HEK293 (cell line): Measurements from ENCODE around the gene CAMTA2.

Experiments
- CTCF ChIA-PET: fragments of 350-600 bp; formaldehyde crosslinking; extraction: SDS; loops from one replicate; lab custom pipeline; 2021; ENCODE audit warnings: antibody characterized with exemption; lab: Yijun Ruan, JAX
- POLR2A ChIA-PET: fragments of 300-600 bp; formaldehyde crosslinking; extraction: SDS; loops from one replicate; lab custom pipeline; 2020; ENCODE audit warnings: antibody characterized with exemption, inconsistent platforms; lab: Yijun Ruan, JAX
- H3K27ac ChIP-seq: fragments of 200-500 bp; sonication (Bioruptor generic); 2 replicates; pipeline ENCODE4 v1.5.1; 2014; ENCODE audit warnings: low read depth, low read length, control low read depth, inconsistent platforms; ENCODE audit errors: extremely low read depth
- H3K36me3 ChIP-seq, 2 experiments: fragments of 200-500 bp in 1 of 2; sonication (Bioruptor generic) in 1 of 2; 1 replicate in 1 of 2; 2 replicates in 1 of 2; pipeline ENCODE4 v1.5.1; 2014 to 2017; ENCODE audit warnings: inconsistent platforms in 2 of 2, low read length in 2 of 2; ENCODE audit not compliant: control insufficient read depth in 2 of 2, insufficient read depth in 1 of 2
- H3K4me1 ChIP-seq: fragments of 200-500 bp; sonication (Bioruptor generic); 2 replicates; pipeline ENCODE4 v1.5.1; 2014; ENCODE audit warnings: mild to moderate bottlenecking, low read length, inconsistent platforms; ENCODE audit not compliant: control insufficient read depth, insufficient read depth
- H3K4me3 ChIP-seq: 2 replicates; pipeline ENCODE4 v1.5.1; 2011; ENCODE audit warnings: low read depth, mild to moderate bottlenecking, control low read depth, low read length, moderate library complexity
- H3K9me3 ChIP-seq: fragments of 200-500 bp; sonication (Bioruptor generic); 2 replicates; pipeline ENCODE4 v1.5.1; 2014; ENCODE audit warnings: low read depth, low read length, inconsistent platforms; ENCODE audit not compliant: control insufficient read depth, insufficient read depth
- AEBP2 ChIP-seq: fragments of 450-650 bp; formaldehyde crosslinking; IDR thresholded peaks from 2 replicates; pipeline ENCODE4 v1.5.1; 2016; ENCODE audit warnings: missing biosample characterization, missing genetic modification characterization, borderline replicate concordance
- GLI2 ChIP-seq: fragments of 450-650 bp; formaldehyde crosslinking; IDR thresholded peaks from 2 replicates; pipeline ENCODE4; 2017; ENCODE audit warnings: missing biosample characterization, missing genetic modification characterization, low read depth, borderline replicate concordance
- KLF1 ChIP-seq: fragments of 450-650 bp; formaldehyde crosslinking; IDR thresholded peaks from 2 replicates; pipeline ENCODE4 v1.5.1; 2016; ENCODE audit warnings: missing biosample characterization, missing genetic modification characterization
- SALL2 ChIP-seq: fragments of 450-650 bp; formaldehyde crosslinking; IDR thresholded peaks from 2 replicates; pipeline ENCODE4 v1.5.0; 2017; ENCODE audit warnings: missing biosample characterization, mild to moderate bottlenecking, missing genetic modification characterization, borderline replicate concordance
- SP3 ChIP-seq: fragments of 450-650 bp; formaldehyde crosslinking; IDR thresholded peaks from 2 replicates; pipeline ENCODE4 v1.5.1; 2016; ENCODE audit warnings: missing biosample characterization, missing genetic modification characterization
- ZBTB17 ChIP-seq: fragments of 450-650 bp; formaldehyde crosslinking; IDR thresholded peaks from 2 replicates; pipeline ENCODE4 v1.5.1; 2016; ENCODE audit warnings: missing biosample characterization, missing genetic modification characterization
- ZIC2 ChIP-seq: fragments of 450-650 bp; formaldehyde crosslinking; IDR thresholded peaks from 2 replicates; pipeline ENCODE4 v1.5.1; 2016; ENCODE audit warnings: missing biosample characterization, missing genetic modification characterization
- ZNF239 ChIP-seq: fragments of 450-650 bp; formaldehyde crosslinking; IDR thresholded peaks from 2 replicates; pipeline ENCODE4 v1.5.1; 2016; ENCODE audit warnings: missing biosample characterization, missing genetic modification characterization
- ZNF350 ChIP-seq: fragments of 450-650 bp; formaldehyde crosslinking; IDR thresholded peaks from 2 replicates; pipeline ENCODE4 v1.5.0; 2017; ENCODE audit warnings: missing biosample characterization, mild to moderate bottlenecking, missing genetic modification characterization
- ZNF473 ChIP-seq: fragments of 450-650 bp; formaldehyde crosslinking; IDR thresholded peaks from 2 replicates; pipeline ENCODE4 v1.5.1; 2017; ENCODE audit warnings: missing biosample characterization, missing genetic modification characterization
- ZNF548 ChIP-seq: fragments of 450-650 bp; formaldehyde crosslinking; IDR thresholded peaks from 2 replicates; pipeline ENCODE4 v1.5.1; 2016; ENCODE audit warnings: missing biosample characterization, missing genetic modification characterization
- ZNF549 ChIP-seq: fragments of 450-650 bp; IDR thresholded peaks from 2 replicates; pipeline ENCODE4 v1.5.1; 2018; ENCODE audit warnings: missing biosample characterization, missing genetic modification characterization, mild to moderate bottlenecking, inconsistent platforms, moderate library complexity
- ZNF639 ChIP-seq: fragments of 450-650 bp; formaldehyde crosslinking; IDR thresholded peaks from 2 replicates; pipeline ENCODE4 v1.5.1; 2016; ENCODE audit warnings: missing biosample characterization, missing genetic modification characterization
- ZNF704 ChIP-seq: fragments of 450-650 bp; formaldehyde crosslinking; IDR thresholded peaks from 2 replicates; pipeline ENCODE4 v1.5.1; 2016; ENCODE audit warnings: missing biosample characterization, missing genetic modification characterization
- ZNF707 ChIP-seq: fragments of 450-650 bp; formaldehyde crosslinking; IDR thresholded peaks from 2 replicates; pipeline ENCODE4 v1.5.1; 2016; ENCODE audit warnings: missing biosample characterization, missing genetic modification characterization
- ZNF768 ChIP-seq: fragments of 450-650 bp; formaldehyde crosslinking; IDR thresholded peaks from 2 replicates; pipeline ENCODE4 v1.5.1; 2018; ENCODE audit warnings: missing biosample characterization, mild to moderate bottlenecking, missing genetic modification characterization
- ZNF785 ChIP-seq: fragments of 450-650 bp; formaldehyde crosslinking; IDR thresholded peaks from 2 replicates; pipeline ENCODE4 v1.5.1; 2016; ENCODE audit warnings: missing biosample characterization, missing genetic modification characterization
- ZNF792 ChIP-seq: fragments of 450-650 bp; formaldehyde crosslinking; IDR thresholded peaks from 2 replicates; pipeline ENCODE4 v1.5.1; 2016; ENCODE audit warnings: missing biosample characterization, missing genetic modification characterization
- ZSCAN16 ChIP-seq: fragments of 450-650 bp; formaldehyde crosslinking; IDR thresholded peaks from 2 replicates; pipeline ENCODE4 v1.5.1; 2016; ENCODE audit warnings: missing biosample characterization, missing genetic modification characterization
- TF ChIP-seq, protein P1 (sequence below): fragments of 450-650 bp; formaldehyde crosslinking; IDR thresholded peaks from 2 replicates; pipeline ENCODE4 v1.5.1; 2016; ENCODE audit warnings: missing biosample characterization, missing genetic modification characterization, borderline replicate concordance
- TF ChIP-seq, protein P2 (sequence below): fragments of 450-650 bp; formaldehyde crosslinking; IDR thresholded peaks from 2 replicates; pipeline ENCODE4 v1.5.1; 2017; ENCODE audit warnings: missing biosample characterization, mild to moderate bottlenecking, missing genetic modification characterization, moderate library complexity
- TF ChIP-seq, protein P3 (sequence below): fragments of 450-650 bp; formaldehyde crosslinking; IDR thresholded peaks from 2 replicates; pipeline ENCODE4 v1.5.1; 2017; ENCODE audit warnings: missing biosample characterization, missing genetic modification characterization

The CAMTA2 gene

GRCh38 chr17:5035315-5035714 is 47.8 kb upstream of the CAMTA2 start, which contains the start of gene SLC52A1:
SLC52A1 (minus strand) TSS chr17:5035426; CDS start chr17:5034606, 820 bp downstream.
- Histone ChIP-seq H3K4me3 (no peak within 1 kb of the TSS), H3K36me3 (no peaks in the 10 kb centered on the region), H3K27ac (no peak within 1 kb of the TSS), H3K4me1 (0 out of 2 replicates have a peak, but pooled peaks cover 2% of the 10 kb centered on the region), H3K9me3 (no peaks in the 10 kb centered on the region)
- POLR2A ChIA-PET = interaction anchor here (0.7 to 0.9 kb wide), 2 partner anchors 10 to 31 kb away, joined by 3 to 4 read pairs; no protein-coding TSS in a partner anchor
- CTCF ChIA-PET = interaction anchor here (0.7 to 1.3 kb wide), 2 partner anchors 27 to 56 kb away, joined by 3 read pairs; no protein-coding TSS in a partner anchor
- TF ChIP-seq ZNF785 (tag by site-specific recombination) (no peak), ZNF473 (tag by site-specific recombination) (no peak), KLF1 (no peak), ZNF639 (tag by site-specific recombination) (no peak), AEBP2 (tag by site-specific recombination) (no peak), ZNF704 (tag by site-specific recombination) (no peak), ZNF768 (tag by site-specific recombination) (no peak), ZNF350 (tag by site-specific recombination) (no peak)
- TF ChIP-seq, protein P1, sequence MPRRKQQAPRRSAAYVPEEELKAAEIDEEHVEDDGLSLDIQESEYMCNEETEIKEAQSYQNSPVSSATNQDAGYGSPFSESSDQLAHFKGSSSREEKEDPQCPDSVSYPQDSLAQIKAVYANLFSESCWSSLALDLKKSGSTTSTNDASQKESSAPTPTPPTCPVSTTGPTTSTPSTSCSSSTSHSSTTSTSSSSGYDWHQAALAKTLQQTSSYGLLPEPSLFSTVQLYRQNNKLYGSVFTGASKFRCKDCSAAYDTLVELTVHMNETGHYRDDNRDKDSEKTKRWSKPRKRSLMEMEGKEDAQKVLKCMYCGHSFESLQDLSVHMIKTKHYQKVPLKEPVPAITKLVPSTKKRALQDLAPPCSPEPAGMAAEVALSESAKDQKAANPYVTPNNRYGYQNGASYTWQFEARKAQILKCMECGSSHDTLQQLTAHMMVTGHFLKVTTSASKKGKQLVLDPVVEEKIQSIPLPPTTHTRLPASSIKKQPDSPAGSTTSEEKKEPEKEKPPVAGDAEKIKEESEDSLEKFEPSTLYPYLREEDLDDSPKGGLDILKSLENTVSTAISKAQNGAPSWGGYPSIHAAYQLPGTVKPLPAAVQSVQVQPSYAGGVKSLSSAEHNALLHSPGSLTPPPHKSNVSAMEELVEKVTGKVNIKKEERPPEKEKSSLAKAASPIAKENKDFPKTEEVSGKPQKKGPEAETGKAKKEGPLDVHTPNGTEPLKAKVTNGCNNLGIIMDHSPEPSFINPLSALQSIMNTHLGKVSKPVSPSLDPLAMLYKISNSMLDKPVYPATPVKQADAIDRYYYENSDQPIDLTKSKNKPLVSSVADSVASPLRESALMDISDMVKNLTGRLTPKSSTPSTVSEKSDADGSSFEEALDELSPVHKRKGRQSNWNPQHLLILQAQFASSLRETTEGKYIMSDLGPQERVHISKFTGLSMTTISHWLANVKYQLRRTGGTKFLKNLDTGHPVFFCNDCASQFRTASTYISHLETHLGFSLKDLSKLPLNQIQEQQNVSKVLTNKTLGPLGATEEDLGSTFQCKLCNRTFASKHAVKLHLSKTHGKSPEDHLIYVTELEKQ = no peak
- TF ChIP-seq, protein P2, sequence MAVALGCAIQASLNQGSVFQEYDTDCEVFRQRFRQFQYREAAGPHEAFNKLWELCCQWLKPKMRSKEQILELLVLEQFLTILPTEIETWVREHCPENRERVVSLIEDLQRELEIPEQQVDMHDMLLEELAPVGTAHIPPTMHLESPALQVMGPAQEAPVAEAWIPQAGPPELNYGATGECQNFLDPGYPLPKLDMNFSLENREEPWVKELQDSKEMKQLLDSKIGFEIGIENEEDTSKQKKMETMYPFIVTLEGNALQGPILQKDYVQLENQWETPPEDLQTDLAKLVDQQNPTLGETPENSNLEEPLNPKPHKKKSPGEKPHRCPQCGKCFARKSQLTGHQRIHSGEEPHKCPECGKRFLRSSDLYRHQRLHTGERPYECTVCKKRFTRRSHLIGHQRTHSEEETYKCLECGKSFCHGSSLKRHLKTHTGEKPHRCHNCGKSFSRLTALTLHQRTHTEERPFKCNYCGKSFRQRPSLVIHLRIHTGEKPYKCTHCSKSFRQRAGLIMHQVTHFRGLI (tag by site-specific recombination) = no peak

DNA sequence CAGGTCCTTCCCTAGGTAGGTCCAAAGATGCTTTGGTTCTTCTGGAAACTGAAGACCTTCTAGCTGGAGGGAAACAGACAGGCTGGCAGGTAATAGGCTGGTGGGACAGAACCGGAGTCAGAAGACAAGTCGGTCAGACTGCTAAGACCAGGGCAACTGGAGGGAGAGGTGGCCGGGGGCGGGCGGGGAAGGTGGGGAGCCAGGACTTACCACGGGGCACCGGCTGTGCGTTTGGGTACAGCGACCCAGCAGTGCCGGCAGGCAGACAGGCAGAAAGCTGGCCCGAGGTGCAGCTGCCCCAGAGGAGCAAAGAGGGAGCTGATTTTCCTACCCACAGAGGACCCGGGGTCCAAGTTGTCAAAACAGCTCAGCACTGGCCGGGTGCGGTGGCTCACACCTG is 47.2 kb upstream of the CAMTA2 start:
- CTCF ChIA-PET = interaction anchor here (0.6 to 1.3 kb wide), 3 partner anchors 10 to 295 kb away, joined by 3 to 5 read pairs (median 3); partner anchors contain the start of genes CXCL16 and ZMYND15
- Histone ChIP-seq H3K4me1 (0 out of 2 replicates have a peak, but pooled peaks cover 2% of the 10 kb centered on the region), H3K27ac (no peak overlapping the region)
- POLR2A ChIA-PET = interaction anchor here (0.9 kb wide), 1 partner anchor 11 kb away, joined by 4 read pairs; no protein-coding TSS in a partner anchor
- TF ChIP-seq ZNF548 (tag by site-specific recombination) (no peak), ZIC2 (tag by site-specific recombination) (no peak), ZSCAN16 (no peak), ZNF549 (no peak), ZBTB17 (tag by site-specific recombination) (no peak), SP3 (tag by site-specific recombination) (no peak), SALL2 (tag by site-specific recombination) (no peak), ZNF792 (tag by site-specific recombination) (no peak), ZNF707 (no peak), ZNF239 (tag by site-specific recombination) (no peak), GLI2 (tag by site-specific recombination) (no peak)
- TF ChIP-seq, protein P3, sequence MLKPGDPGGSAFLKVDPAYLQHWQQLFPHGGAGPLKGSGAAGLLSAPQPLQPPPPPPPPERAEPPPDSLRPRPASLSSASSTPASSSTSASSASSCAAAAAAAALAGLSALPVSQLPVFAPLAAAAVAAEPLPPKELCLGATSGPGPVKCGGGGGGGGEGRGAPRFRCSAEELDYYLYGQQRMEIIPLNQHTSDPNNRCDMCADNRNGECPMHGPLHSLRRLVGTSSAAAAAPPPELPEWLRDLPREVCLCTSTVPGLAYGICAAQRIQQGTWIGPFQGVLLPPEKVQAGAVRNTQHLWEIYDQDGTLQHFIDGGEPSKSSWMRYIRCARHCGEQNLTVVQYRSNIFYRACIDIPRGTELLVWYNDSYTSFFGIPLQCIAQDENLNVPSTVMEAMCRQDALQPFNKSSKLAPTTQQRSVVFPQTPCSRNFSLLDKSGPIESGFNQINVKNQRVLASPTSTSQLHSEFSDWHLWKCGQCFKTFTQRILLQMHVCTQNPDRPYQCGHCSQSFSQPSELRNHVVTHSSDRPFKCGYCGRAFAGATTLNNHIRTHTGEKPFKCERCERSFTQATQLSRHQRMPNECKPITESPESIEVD = no peak
- TF ChIP-seq, all 188 proteins: peak for 0
- Histone ChIP-seq H3K36me3 (no peaks in the 10 kb centered on the region), H3K4me3 (no peak overlapping the region), H3K9me3 (no peaks in the 10 kb centered on the region)
